Activated CD4-positive, alpha-beta T cell treated with anti-CD3 and anti-CD28 coated beads, Interleukin-2, amount 50 U/mL, for 1 hour (primary cell): ENCODE measurements around the gene FAM83G.
"Not testable (repeated sequence)": the region's sequence is repeated elsewhere in the genome, so short reads cannot be mapped to it uniquely, and the experiment has no call there.

Experiments used
- DNase-seq: peaks from one replicate; pipeline ENCODE4 v3.0.0-alpha.2; 2020

FAM83G gene

GRCh38 chr17:18950346-18950745 lies 54.2 kb downstream of the FAM83G start:
- DNase-seq = no peak

- DNase-seq = no peak
Measured at GRCh38 chr17:18949566-18949965, 55.0 kb downstream of the FAM83G start.

GRCh38 chr17:18948476-18949006 lies 56.0 kb downstream of the FAM83G start:
- no peak for DNase-seq

- DNase-seq = no peak
Measured at GRCh38 chr17:18947866-18948265, 56.7 kb downstream of the FAM83G start.

- no peak for DNase-seq
Measured at GRCh38 chr17:18946536-18946935, 58.0 kb downstream of the FAM83G start.

GRCh38 chr17:18944646-18945045 lies 59.9 kb downstream of the FAM83G start:
- DNase-seq = no peak

GRCh38 chr17:18938692-18939023 lies 65.9 kb downstream of the FAM83G start:
- no peak for DNase-seq

GRCh38 chr17:18937981-18938691 lies 66.4 kb downstream of the FAM83G start:
- no peak for DNase-seq

GRCh38 chr17:18933102-18934058 lies 71.2 kb downstream of the FAM83G start:
- no peak for DNase-seq

GRCh38 chr17:18932360-18933055 lies 72.1 kb downstream of the FAM83G start:
- no peak for DNase-seq

- DNase-seq = no peak
Measured at GRCh38 chr17:18928628-18929125, 75.9 kb downstream of the FAM83G start.

GRCh38 chr17:18925187-18925586 lies 79.4 kb downstream of the FAM83G start:
- DNase-seq = no peak

GRCh38 chr17:18922596-18922995 lies 82.0 kb downstream of the FAM83G start:
- DNase-seq = not testable (repeated sequence)

- no peak for DNase-seq
Measured at GRCh38 chr17:18921912-18922451, 82.6 kb downstream of the FAM83G start.

- no peak for DNase-seq
Measured at GRCh38 chr17:18921485-18921884, 83.1 kb downstream of the FAM83G start.

- DNase-seq = no peak
Measured at GRCh38 chr17:18920911-18921441, 83.6 kb downstream of the FAM83G start.

GRCh38 chr17:18919963-18920362 lies 84.6 kb downstream of the FAM83G start:
- no peak for DNase-seq
